ENCODE measurements around the gene GBX1.

Gene GBX1

DNA sequence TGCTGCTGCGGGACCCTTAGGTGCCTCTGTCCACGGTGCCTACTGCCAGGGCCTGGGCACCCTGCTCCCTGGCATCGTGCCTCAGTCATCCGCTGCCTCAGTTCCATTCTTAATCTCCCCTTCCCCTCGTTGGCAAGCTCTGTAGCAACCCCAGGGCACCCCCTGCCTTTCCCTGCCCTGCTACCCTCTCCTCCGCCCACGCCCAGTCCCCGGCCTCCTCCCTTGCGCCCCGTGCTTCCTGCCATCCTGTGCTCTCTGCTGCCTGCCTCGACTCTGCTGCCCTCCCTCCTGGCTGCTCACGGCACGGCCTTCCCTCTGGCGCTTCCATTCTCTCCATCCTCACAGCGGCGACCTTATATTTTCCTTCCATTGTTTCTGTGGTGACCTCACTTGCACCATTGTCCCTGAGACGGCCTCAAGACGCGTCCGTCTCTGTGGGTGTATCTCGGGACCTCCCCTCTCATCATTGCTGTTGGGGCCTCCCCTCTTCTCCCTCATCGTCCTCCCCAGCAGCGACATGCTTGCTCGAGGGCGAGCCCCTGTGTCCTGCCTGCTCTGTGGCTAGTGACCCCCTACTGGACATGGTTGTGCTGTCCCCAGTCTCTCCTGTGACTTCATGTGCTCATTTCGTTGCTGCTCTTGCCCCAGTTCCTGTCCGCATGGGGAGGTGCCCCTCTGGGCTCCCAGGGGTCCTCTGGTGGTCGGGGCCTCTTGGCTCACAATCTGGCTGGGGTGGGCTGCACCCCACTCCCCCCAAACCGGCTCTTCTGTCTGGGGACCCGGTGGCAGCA, 45.9 kb downstream of the GBX1 start:
- H3K4me3 ChIP-seq (ENCODE audit: low read length): no peak overlapping the region
- DNase-seq (ENCODE audit: low read depth, low spot score): no peak

- no peak overlapping the region for H3K4me3 ChIP-seq (ENCODE audit: low read length)
- no peak for DNase-seq (ENCODE audit: low read depth, low spot score)
These were observed 46.6 kb downstream of the GBX1 start for GRCh38 chr7:151120896-151121295.

DNA sequence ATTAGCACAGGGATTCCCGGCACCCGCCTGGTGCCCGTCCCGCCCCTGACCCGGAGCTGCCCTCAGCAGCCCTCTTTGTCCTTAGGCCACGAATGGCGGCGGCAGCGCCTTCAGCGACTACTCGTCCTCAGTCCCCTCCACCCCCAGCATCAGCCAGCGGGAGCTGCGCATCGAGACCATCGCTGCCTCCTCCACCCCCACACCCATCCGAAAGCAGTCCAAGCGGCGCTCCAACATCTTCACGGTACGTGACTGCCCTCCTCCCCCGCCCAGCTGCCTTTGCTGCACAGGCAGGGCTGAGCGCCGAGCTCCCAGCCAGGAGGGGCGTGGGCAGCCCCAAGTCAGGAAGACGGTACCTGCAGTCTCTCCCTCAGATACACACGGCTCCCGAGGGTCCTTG, 47.6 kb downstream of the GBX1 start:
- H3K4me3 ChIP-seq (ENCODE audit: low read length): no peak overlapping the region
- no peak for DNase-seq (ENCODE audit: low read depth, low spot score)

- DNase-seq (ENCODE audit: low read depth, low spot score): no peak
- H3K4me3 ChIP-seq (ENCODE audit: low read length): no peak overlapping the region
These were observed 48.5 kb downstream of the GBX1 start for GRCh38 chr7:151119055-151119415.

DNA sequence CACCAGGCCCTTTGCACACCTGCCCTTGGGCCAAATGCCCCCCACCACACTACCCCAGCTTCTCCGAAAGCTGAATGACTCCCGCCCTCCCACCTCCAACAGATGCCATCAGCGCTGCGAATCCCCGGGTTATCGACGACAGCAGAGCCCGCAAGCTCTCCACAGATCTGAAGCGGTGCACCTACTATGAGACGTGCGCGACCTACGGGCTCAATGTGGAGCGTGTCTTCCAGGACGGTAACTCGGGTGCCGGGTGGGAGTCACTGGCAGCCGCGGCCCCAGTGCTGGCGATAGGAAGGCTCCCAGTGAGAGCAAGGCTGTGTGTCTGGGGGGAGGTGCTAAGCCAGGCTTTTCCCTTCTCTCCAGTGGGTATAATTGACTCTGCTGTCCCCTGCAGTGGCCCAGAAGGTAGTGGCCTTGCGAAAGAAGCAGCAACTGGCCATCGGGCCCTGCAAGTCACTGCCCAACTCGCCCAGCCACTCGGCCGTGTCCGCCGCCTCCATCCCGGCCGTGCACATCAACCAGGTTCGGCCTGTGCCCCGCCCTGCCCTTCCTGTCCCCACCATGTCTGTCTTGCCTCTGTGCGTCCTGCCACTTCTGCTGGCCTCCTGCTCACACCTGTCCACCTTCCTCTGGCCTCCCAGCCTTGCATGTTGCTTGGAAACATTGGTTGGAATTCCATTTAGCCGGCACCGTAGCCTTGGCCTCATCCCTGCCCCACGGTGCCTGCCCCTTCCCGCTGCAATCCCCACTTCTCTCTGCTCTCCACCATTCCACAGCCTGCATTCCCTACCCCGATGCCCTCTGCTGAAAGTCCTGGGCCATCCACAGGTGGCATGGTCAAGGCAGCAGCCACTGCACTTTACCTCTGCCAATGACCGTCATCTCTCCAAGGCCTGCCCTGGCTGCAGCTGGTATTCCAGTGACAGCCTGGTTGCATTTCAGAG, 49.1 kb downstream of the GBX1 start:
- DNase-seq (ENCODE audit: low read depth, low spot score): no peak

GRCh38 chr7:151117565-151117964, 49.9 kb downstream of the GBX1 start:
- H3K4me3 ChIP-seq (ENCODE audit: low read length): peak overlapping the region; percentile 50
- DNase-seq (ENCODE audit: low read depth, low spot score): peak; percentile 83

More for the DNA sequence above, 49.1 kb downstream of the GBX1 start:
- H3K4me3 ChIP-seq (ENCODE audit: low read length): peak overlapping the region; percentile 50

- H3K4me3 ChIP-seq (ENCODE audit: low read length): peak overlapping the region; percentile 50
- no peak for DNase-seq (ENCODE audit: low read depth, low spot score)
These were observed 50.7 kb downstream of the GBX1 start for GRCh38 chr7:151116603-151117440.

DNA sequence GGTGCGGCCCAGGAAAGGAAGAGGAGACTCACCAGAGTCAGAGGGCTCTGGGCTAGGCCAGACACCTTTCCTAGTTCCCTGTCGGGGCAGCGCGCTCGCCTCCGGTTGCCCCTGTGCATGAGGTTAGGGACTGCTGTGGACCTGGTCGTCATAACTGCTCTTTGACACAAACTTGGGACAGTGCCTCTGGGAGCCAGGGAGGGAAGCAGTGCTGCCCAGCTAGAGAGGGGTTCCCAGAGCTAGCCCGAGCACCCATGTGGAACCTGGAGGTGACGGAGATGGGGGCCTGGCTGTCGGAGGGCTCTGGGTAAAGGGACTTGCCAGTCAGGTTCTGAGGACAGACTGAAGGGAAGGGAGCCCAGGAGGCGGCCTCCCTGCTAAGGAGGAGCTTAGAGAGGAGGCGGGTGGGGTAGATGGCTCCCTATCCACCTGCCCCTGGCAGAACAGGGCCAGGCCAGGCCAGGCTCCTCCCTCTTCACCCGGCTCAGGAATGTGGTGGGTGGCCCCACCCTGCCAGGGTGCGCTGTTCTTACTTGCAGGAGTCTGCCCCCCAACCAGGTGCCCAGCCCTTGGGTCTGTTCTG, 51.6 kb downstream of the GBX1 start:
- H3K4me3 ChIP-seq (ENCODE audit: low read length): peak overlapping the region; percentile 24
- no peak for DNase-seq (ENCODE audit: low read depth, low spot score)

GRCh38 chr7:151115121-151115835, 52.2 kb downstream of the GBX1 start:
- peak overlapping the region; percentile 24 for H3K4me3 ChIP-seq (ENCODE audit: low read length)

GRCh38 chr7:151114151-151115090, 53.1 kb downstream of the GBX1 start:
- DNase-seq (ENCODE audit: low read depth, low spot score): no peak
- no peak overlapping the region for H3K4me3 ChIP-seq (ENCODE audit: low read length)

More at GRCh38 chr7:151115121-151115835, 52.2 kb downstream of the GBX1 start:
- DNase-seq (ENCODE audit: low read depth, low spot score): no peak

GRCh38 chr7:151113344-151114150, 53.9 kb downstream of the GBX1 start:
- DNase-seq (ENCODE audit: low read depth, low spot score): no peak
- H3K4me3 ChIP-seq (ENCODE audit: low read length): no peak overlapping the region

- peak; percentile 39 for DNase-seq (ENCODE audit: low read depth, low spot score)
- no peak overlapping the region for H3K4me3 ChIP-seq (ENCODE audit: low read length)
These were observed 56.4 kb downstream of the GBX1 start for GRCh38 chr7:151110941-151111645.

DNA sequence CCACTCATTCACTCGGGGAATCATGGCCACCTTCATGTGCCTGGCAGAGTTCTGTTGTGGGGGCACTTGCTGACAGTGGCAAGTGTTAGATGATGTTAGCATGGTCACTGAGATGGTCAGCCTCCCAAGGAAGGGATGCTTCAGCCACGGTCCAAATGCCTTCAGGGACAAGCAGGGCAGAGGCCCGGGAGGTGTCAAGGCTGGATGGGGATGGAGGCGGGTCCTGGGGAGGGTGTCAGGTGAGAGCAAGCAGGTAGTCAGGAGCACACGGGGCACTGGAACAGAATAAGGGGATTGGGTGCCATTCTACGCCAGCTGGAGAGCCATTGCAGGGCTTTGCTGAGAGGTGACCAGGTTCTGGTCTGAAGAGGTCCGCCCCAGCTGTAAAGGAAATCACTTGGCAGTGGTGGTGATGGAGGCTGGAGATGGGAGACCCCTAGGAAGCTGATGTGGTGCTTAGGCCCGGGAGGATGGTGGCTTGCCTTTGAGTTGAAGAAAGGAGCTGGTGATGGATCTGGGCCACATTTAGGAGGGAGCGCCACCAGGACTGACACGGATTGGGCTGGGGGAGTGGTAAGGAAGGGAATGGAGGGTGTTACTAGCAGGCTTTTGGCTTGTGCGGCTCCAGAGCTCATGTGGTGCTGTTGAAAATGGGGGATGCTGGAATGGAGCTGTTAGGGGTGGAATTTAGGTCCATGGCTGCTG, 57.1 kb downstream of the GBX1 start:
- no peak overlapping the region for H3K4me3 ChIP-seq (ENCODE audit: low read length)
- no peak for DNase-seq (ENCODE audit: low read depth, low spot score)

GRCh38 chr7:151109094-151110048, 58.1 kb downstream of the GBX1 start:
- DNase-seq (ENCODE audit: low read depth, low spot score): no peak
- no peak overlapping the region for H3K4me3 ChIP-seq (ENCODE audit: low read length)
